Neural cell (in vitro differentiated cells): ENCODE measurements around the gene LILRB5. TPM values are rescaled to one million over a fixed set of nuclear protein-coding genes. Genes with fewer than 3 reads are reported as not detected.
"Not testable (repeated sequence)": the region's sequence is repeated elsewhere in the genome, so short reads cannot be mapped to it uniquely, and the experiment has no call there.

ENCODE experiments used
- H2AFZ ChIP-seq: fragments of 200-600, 300-800 bp; sonication (generic), shearing (Covaris generic); 2 replicates; pipeline ENCODE4 v1.6.0; 2014; ENCODE audit warnings: low read depth, mild to moderate bottlenecking, antibody characterized with exemption, low read length, moderate library complexity
- H3F3A ChIP-seq: fragments of 200-600 bp; shearing (Covaris generic); 2 replicates; pipeline ENCODE4 v1.6.1; 2016; ENCODE audit warnings: mild to moderate bottlenecking, moderate library complexity, mixed read lengths, antibody characterized with exemption, low read length; ENCODE audit not compliant: insufficient read depth, poor library complexity, severe bottlenecking
- H3K27ac ChIP-seq: fragments of 200-600, 300-800 bp; sonication (generic), shearing (Covaris generic); 2 replicates; pipeline ENCODE4 v1.5.1; 2014; ENCODE audit warnings: mild to moderate bottlenecking, low read length, moderate library complexity
- H3K27me3 ChIP-seq: fragments of 300-800, 200-600 bp; sonication (generic), shearing (Covaris generic); 2 replicates; pipeline ENCODE4 v1.6.0; 2014; ENCODE audit warnings: mild to moderate bottlenecking, low read depth, low read length, moderate library complexity; ENCODE audit not compliant: insufficient read depth
- H3K36me3 ChIP-seq: fragments of 300-800, 200-600 bp; sonication (generic), shearing (Covaris generic); 2 replicates; pipeline ENCODE4 v1.5.1; 2014; ENCODE audit warnings: mild to moderate bottlenecking, antibody characterized with exemption, low read length, moderate library complexity; ENCODE audit not compliant: insufficient read depth
- H3K4me2 ChIP-seq: fragments of 300-800, 200-600 bp; sonication (generic), shearing (Covaris generic); 2 replicates; pipeline ENCODE4 v1.6.0; 2014; ENCODE audit warnings: mild to moderate bottlenecking, low read length
- H3K4me3 ChIP-seq: fragments of 300-800, 200-600 bp; sonication (generic), shearing (Covaris generic); 2 replicates; pipeline ENCODE4 v1.5.1; 2014; ENCODE audit warnings: mild to moderate bottlenecking, low read length, moderate library complexity
- H3K79me2 ChIP-seq: fragments of 200-600 bp; shearing (Covaris generic); replicated peaks from 2 replicates; pipeline ENCODE4 v1.6.0; 2014; ENCODE audit warnings: mild to moderate bottlenecking, low read length, moderate library complexity; ENCODE audit not compliant: insufficient read depth
- H3K9ac ChIP-seq: fragments of 300-800, 200-600 bp; sonication (generic), shearing (Covaris generic); 2 replicates; pipeline ENCODE4 v1.6.1; 2016; ENCODE audit warnings: mild to moderate bottlenecking, low read length, mixed read lengths
- H3K9me2 ChIP-seq: fragments of 200-600 bp; shearing (Covaris generic); 2 replicates; pipeline ENCODE4 v1.6.1; 2016; ENCODE audit warnings: mild to moderate bottlenecking, low read length, mixed read lengths; ENCODE audit not compliant: insufficient read depth
- H3K9me3 ChIP-seq: fragments of 200-600, 300-800 bp; sonication (generic), shearing (Covaris generic); 2 replicates; pipeline ENCODE4 v1.6.1; 2016; ENCODE audit warnings: mild to moderate bottlenecking, mixed run types, low read length, moderate library complexity, mixed read lengths
- H4K20me1 ChIP-seq: fragments of 200-600 bp; shearing (Covaris generic); 2 replicates; pipeline ENCODE4 v1.6.1; 2016; ENCODE audit warnings: mild to moderate bottlenecking, mixed run types; ENCODE audit not compliant: insufficient read depth
- CTCF ChIP-seq: fragments of 450-650 bp; IDR thresholded peaks from 2 replicates; pipeline ENCODE4 v1.5.1; 2014; ENCODE audit warnings: antibody characterized with exemption, mild to moderate bottlenecking, moderate library complexity; ENCODE audit not compliant: poor library complexity, severe bottlenecking
- EP300 ChIP-seq: fragments of 450-650 bp; conservative IDR thresholded peaks from 2 replicates; pipeline ENCODE4 v1.6.1; 2014; ENCODE audit warnings: antibody characterized with exemption, mild to moderate bottlenecking, moderate library complexity; ENCODE audit not compliant: poor library complexity, severe bottlenecking
- EZH2 ChIP-seq: fragments of 200-600, 300-800 bp; shearing (Covaris generic), sonication (generic); IDR thresholded peaks from 2 replicates; pipeline ENCODE4 v1.6.1; 2014; ENCODE audit warnings: antibody characterized with exemption, low read length, borderline replicate concordance, mild to moderate bottlenecking; ENCODE audit not compliant: insufficient read depth, poor library complexity, severe bottlenecking
- MXI1 ChIP-seq: fragments of 450-650 bp; conservative IDR thresholded peaks from 2 replicates; pipeline ENCODE4 v1.6.1; 2014; ENCODE audit warnings: antibody characterized with exemption, mild to moderate bottlenecking; ENCODE audit not compliant: poor library complexity, severe bottlenecking
- POLR2AphosphoS5 ChIP-seq: IDR thresholded peaks from 2 replicates; pipeline ENCODE4 v1.6.1; 2012
- RAD21 ChIP-seq: fragments of 450-650 bp; conservative IDR thresholded peaks from 2 replicates; pipeline ENCODE4 v1.6.1; 2014; ENCODE audit warnings: antibody characterized with exemption, mild to moderate bottlenecking, moderate library complexity
- REST ChIP-seq: IDR thresholded peaks from 2 replicates; pipeline ENCODE4 v1.6.1; 2012; ENCODE audit warnings: borderline replicate concordance
- SMC3 ChIP-seq: fragments of 450-650 bp; conservative IDR thresholded peaks from 2 replicates; pipeline ENCODE4 v1.6.1; 2014; ENCODE audit warnings: antibody characterized with exemption, mild to moderate bottlenecking, moderate library complexity; ENCODE audit not compliant: poor library complexity
- TAF1 ChIP-seq: IDR thresholded peaks from 2 replicates; pipeline ENCODE4 v1.6.1; 2012; ENCODE audit warnings: low read depth
- polyA plus RNA-seq: library from polyadenylated mRNA; depleted of rRNA; stranded (reverse); fragments of >200 nt; gene quantifications from 2 replicates; pipeline ENCODE4 v1.2.3, GENCODE V29; 2014

The LILRB5 gene
- polyA plus RNA-seq, 1 donor from 2014 or later = not detected

DNA sequence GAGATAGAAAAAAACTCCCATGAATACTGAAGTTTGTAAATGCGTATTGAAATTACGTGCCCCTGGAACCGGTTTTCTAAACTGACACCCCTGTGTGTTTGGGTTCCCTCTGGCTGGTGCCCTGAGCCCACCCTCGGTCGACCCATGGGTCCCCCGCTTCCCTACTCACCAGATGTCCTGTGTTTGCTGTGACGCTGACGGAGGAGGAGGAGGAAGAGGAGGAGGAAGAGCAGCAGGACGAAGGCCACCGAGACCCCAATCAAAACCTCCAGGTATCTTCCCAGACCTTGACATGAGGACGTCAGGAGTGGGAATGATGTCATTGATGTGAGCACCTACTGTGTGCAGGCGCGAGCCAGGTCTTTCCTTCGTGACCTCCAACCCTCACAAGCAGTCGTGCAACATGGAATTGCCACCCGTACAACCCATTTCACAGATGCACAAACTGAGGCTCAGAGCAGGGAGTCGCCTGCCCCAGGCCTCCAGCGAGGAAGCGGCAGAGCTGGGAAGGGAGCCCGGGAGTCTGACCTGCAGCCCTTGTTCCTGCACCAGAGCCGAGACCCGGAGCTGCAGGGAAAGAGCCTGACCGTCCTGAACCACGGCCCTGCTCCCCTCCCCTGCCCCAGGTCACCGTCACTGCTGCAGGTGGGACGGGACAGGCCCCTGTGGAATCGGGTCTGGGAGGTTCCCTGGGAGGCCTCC lies 38.0 kb downstream of the LILRB5 start:
- Histone ChIP-seq H3K4me3 (no peak overlapping the region), H3K36me3 (no peaks in the 10 kb centered on the region), H3K9me2 (no peaks in the 10 kb centered on the region), H4K20me1 (no peaks in the 10 kb centered on the region), H3K79me2 (no peaks in the 10 kb centered on the region), H3K27me3 (no peaks in the 10 kb centered on the region), H3K27ac (no peak overlapping the region), H3K4me2 (no peak overlapping the region), H3F3A (no peaks in the 10 kb centered on the region), H3K9me3 (no peaks in the 10 kb centered on the region), H2AFZ (no peak overlapping the region), H3K9ac (no peak overlapping the region)
- no peak for TF ChIP-seq REST
- TF ChIP-seq POLR2AphosphoS5 = no peak
- TF ChIP-seq MXI1 = no peak
- TF ChIP-seq EP300 = no peak
- TF ChIP-seq EZH2 = no peak
- no peak for TF ChIP-seq RAD21
- TF ChIP-seq CTCF = no peak
- no peak for TF ChIP-seq SMC3
- TF ChIP-seq TAF1 = no peak

GRCh38 chr19:54218259-54218658 lies 38.8 kb downstream of the LILRB5 start:
- TF ChIP-seq EZH2 (no peak), CTCF (no peak), TAF1 (no peak), MXI1 (no peak), RAD21 (no peak), SMC3 (no peak), REST (no peak), EP300 (no peak), POLR2AphosphoS5 (no peak)
- Histone ChIP-seq H4K20me1 (no peaks in the 10 kb centered on the region), H3K9me2 (no peaks in the 10 kb centered on the region), H3F3A (no peaks in the 10 kb centered on the region), H3K4me3 (no peak overlapping the region), H3K9ac (no peak overlapping the region), H3K36me3 (no peaks in the 10 kb centered on the region), H3K9me3 (no peaks in the 10 kb centered on the region), H3K79me2 (no peaks in the 10 kb centered on the region), H3K27ac (no peak overlapping the region), H2AFZ (no peak overlapping the region), H3K27me3 (no peaks in the 10 kb centered on the region), H3K4me2 (no peak overlapping the region)

- not testable (repeated sequence) for H3K27me3 ChIP-seq, H3K4me3 ChIP-seq, H3K9ac ChIP-seq, H3K27ac ChIP-seq, H3F3A ChIP-seq, H4K20me1 ChIP-seq, H3K4me2 ChIP-seq, H2AFZ ChIP-seq, H3K9me3 ChIP-seq, H3K9me2 ChIP-seq, H3K79me2 ChIP-seq, H3K36me3 ChIP-seq
Measured at GRCh38 chr19:54217517-54218247, 39.4 kb downstream of the LILRB5 start.
